HG02884 (cell line): ENCODE measurements around the gene SSUH2.
"Not testable (repeated sequence)": the region's sequence is repeated elsewhere in the genome, so short reads cannot be mapped to it uniquely, and the experiment has no call there.

Experiments used
- ATAC-seq: cut with Tn5 transposase; IDR thresholded peaks from one replicate; pipeline ENCODE4 v1.9.1; 2021; ENCODE audit warnings: mild to moderate bottlenecking, moderate library complexity; ENCODE audit not compliant: unreplicated experiment

Gene SSUH2, protein sequence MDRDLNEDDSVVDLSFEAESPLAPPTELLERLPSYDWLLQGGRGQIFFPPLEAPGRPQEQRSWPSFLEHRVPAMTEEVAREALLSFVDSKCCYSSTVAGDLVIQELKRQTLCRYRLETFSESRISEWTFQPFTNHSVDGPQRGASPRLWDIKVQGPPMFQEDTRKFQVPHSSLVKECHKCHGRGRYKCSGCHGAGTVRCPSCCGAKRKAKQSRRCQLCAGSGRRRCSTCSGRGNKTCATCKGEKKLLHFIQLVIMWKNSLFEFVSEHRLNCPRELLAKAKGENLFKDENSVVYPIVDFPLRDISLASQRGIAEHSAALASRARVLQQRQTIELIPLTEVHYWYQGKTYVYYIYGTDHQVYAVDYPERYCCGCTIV

DNA sequence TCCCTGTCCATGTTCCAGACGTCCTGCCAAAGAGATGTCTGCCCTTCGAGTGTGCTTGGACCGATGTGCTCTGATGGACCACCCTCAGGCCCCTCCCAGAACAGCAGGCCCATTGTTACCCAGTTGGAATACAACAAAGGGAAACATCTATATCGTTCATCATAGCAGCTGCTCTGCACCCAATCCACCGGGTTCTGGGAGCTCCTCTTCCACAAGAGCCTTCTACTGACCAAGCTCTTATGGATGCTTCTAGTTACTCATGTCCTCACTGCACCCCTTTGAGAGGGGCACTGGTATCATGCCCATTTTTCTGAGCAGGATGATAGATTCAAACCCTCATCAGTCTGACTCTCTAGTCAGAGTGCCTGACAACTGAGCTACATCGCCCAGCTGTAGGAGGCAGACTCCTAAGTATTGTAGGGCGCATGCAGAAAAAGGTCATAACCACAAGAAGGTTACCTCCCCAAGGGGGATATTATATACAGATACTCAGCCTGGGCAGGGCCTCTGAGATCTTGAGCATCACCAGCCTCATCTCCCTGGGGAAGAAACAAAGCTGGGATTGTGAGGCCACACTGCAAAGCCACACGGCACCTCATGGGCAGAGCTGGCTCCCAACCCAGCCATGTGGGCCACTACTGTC lies at the start of gene SSUH2:
Gene SSUH2, minus strand, starts transcription at position 51 of the 643 bp plus-strand sequence. Its CDS starts 40 bp downstream, at position 11.
- ATAC-seq = no peak

DNA sequence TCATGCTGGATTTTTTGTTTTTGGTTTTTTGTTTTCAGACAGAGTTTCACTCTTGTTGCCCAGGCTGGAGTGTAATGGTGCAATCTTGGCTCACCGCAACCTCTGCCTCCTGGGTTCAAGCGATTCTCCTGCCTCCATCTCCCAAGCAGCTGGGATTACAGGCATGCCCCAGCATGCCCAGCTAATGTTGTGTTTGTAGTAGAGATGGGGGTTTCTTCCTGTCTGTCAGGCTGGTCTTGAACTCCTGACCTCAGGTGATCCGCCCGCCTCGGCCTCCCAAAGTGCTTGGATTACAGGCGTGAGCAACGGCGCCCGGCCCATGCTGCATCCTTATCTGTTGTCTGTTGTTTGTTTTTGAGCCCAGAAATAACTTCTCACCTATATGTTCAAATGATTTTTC lies 46.7 kb upstream of the SSUH2 start:
- ATAC-seq = not testable (repeated sequence)

DNA sequence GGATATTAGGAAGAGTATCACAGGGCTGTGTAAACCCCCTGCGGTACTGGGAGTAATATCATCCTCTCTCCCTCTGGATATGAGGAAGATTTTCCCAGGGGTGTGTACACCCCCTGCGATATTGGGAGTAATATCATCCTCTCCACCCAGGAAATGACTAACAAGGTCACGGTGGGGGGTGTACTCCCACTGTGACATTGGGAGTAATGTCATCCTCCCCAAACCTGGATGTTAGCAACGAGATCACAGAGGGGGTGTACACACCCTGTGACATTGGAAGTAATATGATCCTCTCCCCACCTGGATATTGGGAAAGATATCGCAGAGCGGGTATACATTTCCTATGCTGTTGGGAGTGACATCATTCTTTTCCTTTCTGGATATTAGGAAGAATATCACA lies 40.4 kb upstream of the SSUH2 start:
- ATAC-seq = not testable (repeated sequence)

DNA sequence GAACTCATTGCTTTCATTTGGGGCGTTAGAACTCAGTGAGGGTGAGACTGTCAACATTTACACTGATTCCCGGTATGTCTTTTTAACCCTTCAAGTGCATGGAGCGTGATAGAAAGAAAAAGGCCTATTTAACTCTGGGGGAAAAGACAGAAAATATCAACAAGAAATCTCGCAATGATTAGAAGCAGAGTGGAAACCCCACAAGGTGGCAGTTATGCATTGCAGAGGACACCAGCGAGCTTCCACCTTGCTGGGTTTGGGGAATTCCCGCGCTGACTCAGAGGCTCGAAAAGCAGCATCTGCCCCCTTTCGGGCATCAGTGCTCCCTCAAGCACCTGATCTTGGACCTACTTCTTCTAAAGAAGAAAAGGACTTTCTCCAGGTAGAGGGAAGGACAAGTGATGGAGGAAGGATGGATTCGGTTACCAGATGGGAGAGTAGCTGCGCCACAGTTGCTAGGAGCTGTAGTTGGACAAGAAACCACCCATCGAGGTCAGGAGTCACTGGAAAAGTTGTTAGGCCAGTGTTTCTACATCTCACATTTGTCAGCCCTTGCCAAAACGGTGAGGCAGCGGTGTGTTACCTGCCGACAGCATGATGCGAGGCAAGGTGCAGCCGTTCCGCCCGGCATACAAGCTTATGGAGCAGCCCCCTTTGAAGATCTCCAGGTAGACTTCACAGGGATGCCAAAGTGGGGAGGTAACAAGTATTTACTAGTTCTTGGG lies 38.4 kb upstream of the SSUH2 start:
- not testable (repeated sequence) for ATAC-seq

DNA sequence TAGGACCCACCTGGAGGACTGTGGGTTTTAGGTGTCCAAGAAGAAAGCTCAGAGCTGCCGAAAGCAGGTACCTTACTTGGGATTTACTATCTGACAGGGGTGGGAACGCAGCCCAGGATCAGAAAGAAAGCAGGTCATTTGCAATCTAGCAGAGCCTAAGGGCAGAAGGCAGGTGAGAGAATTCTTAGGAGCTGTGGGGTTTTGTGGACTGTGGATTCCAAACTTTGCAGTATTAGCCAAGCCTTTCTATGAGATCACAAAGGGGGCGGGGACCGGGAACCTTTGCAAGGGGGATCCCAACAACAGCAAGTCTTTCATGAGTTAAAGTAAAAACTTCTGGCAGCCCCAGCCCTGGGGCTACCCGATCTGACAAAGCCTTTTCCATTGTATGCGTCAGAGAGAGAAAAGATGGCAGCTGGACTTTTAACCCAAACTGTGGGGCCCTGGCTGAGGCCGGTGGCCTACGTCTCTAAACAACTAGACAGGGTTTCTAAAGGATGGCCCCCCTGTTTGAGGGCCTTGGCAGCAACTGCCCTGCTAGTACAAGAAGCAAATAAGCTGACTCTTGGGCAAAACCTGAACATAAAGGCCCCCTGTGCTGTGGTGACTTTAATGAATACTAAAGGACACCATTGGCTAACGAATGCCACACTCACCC lies 37.4 kb upstream of the SSUH2 start:
- ATAC-seq = not testable (repeated sequence)

DNA sequence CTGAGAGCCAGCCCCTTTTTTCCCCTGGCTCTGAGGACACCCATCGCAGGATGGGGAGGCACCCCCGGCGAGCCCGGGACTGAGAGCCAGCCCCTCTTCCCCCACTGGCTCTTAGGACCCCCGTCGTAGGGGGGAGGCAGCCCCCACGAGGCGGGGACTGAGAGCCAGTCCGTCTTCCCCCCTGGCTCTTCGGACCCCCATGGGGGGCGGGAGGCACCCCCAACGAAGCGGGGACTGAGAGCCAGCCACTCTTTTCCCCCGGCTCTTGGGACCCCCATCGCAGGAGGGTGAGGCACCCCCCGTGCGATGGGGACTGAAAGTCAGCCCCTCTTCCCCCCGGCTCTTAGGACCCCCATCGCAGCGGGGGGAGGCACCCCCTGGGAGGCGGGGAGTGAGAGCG lies 36.8 kb upstream of the SSUH2 start:
- ATAC-seq = no peak

DNA sequence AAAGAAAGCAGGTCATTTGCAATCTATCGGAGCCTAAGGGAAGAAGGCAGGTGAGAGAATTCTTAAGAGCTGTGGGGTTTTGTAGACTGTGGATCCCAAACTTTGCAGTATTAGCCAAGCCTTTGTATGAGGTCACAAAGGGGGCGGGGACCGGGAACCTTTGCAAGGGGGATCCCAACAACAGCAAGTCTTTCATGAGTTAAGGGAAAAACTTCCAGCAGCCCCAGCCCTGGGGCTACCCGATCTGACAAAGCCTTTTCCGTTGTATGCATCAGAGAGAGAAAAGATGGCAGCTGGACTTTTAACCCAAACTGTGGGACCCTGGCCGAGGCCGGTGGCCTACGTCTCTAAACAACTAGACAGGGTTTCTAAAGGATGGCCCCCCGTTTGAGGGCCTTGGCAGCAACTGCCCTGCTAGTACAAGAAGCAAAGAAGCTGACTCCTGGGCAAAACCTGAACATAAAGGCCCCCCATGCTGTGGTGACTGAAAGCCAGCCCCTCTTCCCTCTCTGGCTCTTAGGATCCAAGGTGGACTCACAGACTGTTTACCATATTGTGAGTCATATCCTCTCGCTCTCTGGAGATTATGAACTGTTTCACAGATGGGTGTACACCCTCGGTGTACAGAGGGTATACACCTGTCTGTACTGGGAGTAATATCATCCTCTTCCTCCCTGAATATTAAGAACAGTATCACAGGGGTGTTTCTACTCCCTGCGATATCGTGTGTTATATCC lies 35.4 kb upstream of the SSUH2 start:
- not testable (repeated sequence) for ATAC-seq

DNA sequence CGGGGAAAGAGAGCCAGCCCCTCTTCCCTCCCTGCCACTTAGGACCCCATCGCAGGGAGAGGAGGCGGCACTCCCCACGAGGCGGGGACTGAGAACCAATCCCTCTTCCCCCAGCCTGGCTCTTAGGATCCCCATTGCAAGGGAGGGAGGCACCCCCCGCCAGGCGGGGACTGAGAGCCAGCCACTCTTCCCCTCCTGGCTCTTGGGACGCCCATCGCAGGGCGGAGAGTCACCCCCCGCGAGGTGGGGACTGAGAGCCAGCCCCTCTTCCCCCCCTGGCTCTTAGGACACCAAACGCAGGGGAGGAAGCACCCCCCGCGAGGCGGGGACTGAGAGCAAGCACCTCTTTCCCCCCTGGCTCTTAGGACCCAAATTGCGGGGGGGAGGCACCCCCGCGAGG lies 34.2 kb upstream of the SSUH2 start:
- ATAC-seq = no peak

DNA sequence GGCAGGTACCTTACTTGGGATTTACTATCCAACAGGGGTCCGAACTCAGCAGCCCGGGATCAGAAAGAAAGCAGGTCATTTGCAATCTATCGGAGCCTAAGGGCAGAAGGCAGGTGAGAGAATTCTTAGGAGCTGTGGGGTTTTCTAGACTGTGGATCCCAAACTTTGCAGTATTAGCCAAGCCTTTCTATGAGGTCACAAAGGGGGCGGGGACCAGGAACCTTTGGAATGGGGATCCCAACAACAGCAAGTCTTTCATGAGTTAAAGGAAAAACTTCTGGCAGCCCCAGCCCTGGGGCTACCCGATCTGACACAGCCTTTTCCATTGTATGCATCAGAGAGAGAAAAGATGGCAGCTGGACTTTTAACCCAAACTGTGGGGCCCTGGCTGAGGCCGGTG lies 32.7 kb upstream of the SSUH2 start:
- ATAC-seq = not testable (repeated sequence)

DNA sequence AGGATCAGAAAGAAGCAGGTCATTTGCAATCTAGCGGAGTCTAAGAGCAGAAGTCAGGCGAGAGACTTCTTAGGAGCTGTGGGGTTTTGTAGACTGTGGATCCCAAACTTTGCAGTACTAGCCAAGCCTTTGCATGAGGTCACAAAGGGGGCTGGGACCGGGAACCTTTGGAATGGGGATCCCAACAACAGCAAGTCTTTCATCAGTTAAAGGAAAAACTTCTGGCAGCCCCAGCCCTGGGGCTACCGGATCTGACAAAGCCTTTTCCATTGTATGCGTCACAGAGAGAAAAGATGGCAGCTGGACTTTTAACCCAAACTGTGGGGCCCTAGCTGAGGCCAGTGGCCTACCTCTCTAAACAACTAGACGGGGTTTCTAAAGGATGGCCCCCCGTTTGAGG lies 31.0 kb upstream of the SSUH2 start:
- not testable (repeated sequence) for ATAC-seq

DNA sequence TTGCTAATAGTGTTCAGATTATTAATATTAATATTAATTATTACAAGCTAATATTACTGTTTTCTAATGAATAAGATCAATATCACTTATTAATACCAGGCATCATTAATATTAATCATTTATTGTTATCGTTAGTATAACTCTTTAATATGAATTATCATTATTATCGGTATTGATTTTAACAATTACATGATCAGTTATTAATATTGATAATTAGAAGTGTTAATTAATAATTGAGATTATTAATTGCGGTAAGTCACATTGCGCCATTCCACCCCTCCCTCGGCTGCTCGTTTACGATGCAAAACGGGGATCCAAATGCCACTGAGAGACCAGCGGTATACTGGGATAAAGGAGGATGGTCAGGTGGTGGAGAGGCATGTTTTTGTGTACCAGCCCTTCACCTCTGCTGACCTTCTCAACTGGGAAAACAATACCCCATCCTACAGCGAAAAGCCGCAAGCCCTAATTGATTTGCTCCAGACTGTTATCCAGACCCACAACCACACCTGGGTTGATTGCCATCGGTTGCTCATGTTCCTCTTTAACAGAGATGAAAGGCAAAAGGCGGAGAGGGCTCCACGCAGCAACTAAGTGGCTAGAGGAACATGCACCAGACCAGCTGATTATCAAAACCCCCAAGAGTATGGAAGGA lies 28.6 kb upstream of the SSUH2 start:
- ATAC-seq = no peak

DNA sequence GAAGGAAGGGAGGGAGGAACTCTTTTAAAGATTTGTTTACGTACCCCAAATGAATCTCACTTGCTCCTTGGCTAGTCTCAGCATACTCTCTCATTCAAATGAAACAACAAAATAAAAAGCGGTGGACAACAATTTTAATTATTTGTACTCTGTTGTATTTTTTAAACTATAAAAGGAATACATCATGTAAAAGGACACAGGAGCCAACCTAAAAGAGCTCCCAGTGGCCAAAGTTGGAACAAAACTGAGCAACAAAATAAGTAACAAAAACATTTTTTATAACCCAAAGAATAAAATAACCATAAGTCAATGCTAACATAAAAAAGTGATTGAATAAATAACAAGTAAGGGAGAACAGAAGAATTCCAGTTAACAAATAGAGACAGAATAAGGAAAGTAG lies 24.4 kb upstream of the SSUH2 start:
- ATAC-seq = no peak

DNA sequence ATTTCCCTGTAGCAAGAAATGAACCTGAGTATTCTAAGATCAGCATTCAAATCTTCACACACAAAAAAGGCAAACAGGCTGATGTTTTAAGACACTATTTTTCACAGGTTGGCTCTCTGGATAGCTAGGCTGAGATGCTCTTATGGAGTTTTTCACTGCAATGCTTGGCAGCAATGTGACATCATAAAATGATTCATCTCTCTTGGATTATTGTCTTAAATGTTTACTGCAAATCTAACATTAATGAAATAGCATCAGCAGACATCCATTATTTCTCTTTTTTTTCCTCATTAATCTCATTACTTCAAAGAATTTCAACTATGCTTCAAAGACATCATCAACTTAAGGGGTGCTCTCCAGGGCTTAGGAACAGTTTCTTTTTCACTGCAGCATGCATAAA lies 23.6 kb upstream of the SSUH2 start:
- ATAC-seq = no peak

DNA sequence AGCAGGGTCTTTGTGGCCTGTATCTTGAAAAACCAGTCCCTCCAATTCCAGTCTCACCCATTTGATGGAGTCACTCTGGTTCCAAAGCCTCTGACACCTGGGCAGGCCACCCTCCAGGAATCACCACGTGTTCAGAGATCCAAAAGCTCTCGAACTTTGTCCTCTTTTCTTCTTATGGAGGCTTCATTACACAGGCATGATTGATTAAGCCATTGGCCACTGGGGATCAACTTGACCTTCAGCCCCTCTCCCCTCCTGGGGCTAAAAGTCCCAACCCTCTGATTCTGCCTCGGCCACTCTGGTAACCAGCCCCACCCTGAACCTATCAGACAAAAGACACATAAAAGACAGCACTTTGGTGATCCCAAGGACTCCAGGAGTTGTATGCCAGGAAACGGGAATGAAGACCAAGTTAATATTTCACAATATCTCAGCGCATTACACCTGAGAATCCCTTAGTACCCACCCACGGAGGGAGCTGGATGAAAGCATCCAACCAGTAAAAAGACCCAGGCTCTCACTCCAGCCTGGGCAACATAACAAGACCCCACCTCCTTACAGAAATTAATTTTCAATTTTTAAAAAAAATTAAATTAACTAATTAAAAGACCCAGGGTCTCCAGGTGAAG lies 23.0 kb upstream of the SSUH2 start:
- ATAC-seq = no peak

DNA sequence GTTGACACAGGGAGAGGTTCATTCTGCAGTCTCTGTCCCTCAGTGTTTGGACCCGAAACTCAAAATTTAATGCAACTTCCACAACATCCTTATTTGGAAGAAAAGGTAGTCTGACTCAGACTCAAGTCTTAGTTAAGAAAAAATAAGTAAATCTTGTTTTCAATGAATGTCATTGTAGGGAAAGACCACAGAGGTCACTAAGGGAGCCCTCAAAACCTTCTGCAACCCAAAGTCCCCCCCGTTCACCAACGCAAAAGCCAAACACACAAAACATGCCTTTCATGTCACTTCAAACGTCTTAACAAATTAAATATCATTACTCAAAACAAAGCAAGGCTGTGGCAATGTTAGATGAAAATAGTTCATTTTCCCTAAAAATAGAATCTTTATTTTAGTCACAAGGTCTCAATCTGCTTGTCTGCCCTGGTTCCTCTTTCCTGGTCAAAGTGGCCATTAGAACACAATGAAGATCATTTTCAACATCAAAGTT lies 20.9 kb upstream of the SSUH2 start:
- ATAC-seq = peak; percentile 83

DNA sequence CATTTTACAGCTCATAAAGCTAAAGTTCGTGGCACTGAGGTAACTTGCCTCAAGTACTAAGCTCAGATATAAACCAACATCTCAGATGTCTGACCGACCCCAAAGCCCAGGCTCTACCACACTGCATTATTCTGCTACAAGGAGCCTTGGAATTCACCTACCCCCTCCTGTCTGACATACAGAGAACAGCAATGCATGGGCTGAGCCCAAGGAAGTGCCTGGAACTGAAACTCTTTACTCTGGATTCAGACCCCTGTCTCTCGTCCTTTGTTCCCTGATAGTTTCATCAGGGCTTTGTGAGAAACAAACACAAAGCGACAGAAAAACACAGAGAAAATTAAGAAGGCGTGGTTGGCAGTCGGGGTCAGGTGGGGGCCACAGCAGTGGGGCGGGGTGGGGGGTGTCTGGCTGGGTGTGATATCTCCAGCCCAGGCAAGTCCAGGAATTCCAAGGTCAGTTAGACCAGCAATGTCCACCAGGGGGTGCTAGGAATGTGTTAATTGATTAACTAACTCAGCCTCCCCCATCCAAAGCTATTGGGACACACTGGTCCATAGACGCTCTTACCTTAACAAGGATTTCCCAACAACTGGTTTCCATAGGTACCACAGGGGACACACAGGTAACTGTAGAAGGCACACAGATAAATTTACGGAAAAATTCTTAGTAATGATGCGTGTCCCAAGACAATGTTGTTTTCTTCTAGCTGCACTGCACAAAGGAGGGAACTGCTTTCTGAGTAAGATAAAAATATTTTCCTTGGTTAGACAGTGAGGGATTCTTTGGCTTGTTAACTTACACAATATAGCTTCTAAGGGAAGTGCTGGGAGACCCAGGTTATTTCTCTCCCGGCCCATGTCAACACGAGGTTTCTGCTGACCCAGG lies 18.8 kb upstream of the SSUH2 start:
- ATAC-seq = no peak

DNA sequence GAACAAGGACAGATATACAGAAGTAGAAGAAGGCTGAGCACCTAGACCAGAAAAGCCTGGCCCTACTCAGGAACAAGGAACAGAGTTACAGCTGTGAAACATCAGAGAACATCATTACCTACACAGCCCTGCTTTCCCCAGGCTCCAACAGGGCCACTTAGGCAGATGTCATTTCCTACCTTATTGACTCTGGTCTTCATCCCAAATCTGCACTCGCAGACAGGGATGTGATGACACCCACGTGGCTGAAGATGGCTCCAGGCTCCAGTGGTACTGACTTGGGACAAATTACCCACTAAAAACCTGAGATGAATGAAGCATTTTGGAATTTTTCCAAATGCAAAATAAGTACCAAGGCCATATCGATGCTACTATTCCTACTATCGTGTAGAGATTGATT lies 18.0 kb upstream of the SSUH2 start:
- ATAC-seq = no peak
